RWPE1 (cell line): ENCODE results near the gene NSMCE3.

Experiments used
- CTCF ChIA-PET: fragments of 350-600 bp; sonication (Branson Sonifier 250); formaldehyde crosslinking; extraction: SDS; loops from one replicate; lab custom pipeline; 2021; lab: Yijun Ruan, JAX
- POLR2A ChIA-PET: fragments of 400-600 bp; formaldehyde crosslinking; extraction: SDS; loops from one replicate; lab custom pipeline; 2020; ENCODE audit warnings: antibody characterized with exemption; ENCODE audit not compliant: low non-redundant PET; lab: Yijun Ruan, JAX
- DNase-seq: peaks from one replicate; pipeline ENCODE4 v3.0.0; 2012; ENCODE audit warnings: low spot score
- H3K27ac ChIP-seq: fragments of 450-650 bp; 2 replicates; pipeline ENCODE4 v1.5.1; 2017
- TF ChIP-seq, protein P1 (sequence below): fragments of 450-650 bp; conservative IDR thresholded peaks from 2 replicates; pipeline ENCODE4 v1.5.1; 2017; ENCODE audit warnings: low read depth, mild to moderate bottlenecking

Gene NSMCE3

GRCh38 chr15:29305556-29305955 is 35.9 kb upstream of the NSMCE3 start:
- TF ChIP-seq, protein P1, sequence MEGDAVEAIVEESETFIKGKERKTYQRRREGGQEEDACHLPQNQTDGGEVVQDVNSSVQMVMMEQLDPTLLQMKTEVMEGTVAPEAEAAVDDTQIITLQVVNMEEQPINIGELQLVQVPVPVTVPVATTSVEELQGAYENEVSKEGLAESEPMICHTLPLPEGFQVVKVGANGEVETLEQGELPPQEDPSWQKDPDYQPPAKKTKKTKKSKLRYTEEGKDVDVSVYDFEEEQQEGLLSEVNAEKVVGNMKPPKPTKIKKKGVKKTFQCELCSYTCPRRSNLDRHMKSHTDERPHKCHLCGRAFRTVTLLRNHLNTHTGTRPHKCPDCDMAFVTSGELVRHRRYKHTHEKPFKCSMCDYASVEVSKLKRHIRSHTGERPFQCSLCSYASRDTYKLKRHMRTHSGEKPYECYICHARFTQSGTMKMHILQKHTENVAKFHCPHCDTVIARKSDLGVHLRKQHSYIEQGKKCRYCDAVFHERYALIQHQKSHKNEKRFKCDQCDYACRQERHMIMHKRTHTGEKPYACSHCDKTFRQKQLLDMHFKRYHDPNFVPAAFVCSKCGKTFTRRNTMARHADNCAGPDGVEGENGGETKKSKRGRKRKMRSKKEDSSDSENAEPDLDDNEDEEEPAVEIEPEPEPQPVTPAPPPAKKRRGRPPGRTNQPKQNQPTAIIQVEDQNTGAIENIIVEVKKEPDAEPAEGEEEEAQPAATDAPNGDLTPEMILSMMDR, result no peak
- POLR2A ChIA-PET, result no interaction called here
- DNase-seq, result no peak
- no peak overlapping the region for H3K27ac ChIP-seq
- CTCF ChIA-PET, result no interaction called here

DNA sequence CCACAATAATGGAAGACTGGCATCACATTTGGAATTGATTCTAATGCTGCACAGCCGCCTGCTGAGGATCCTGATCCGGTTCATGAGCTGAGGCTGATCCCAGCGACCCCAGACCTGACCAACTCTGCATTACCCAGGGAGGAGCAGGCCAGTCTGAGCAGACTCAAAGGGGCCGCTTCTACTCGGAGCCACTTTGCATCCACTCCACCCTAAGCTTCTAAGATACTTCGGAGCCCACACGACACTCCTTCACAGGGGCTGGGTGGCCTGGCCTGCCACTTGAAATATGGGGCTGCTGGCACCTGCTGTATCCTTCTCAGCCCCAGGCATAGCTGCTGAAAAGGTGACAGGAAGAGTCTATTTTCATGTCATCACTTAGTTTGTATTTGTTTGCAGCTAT is 33.2 kb upstream of the NSMCE3 start:
- H3K27ac ChIP-seq, result no peak overlapping the region
- CTCF ChIA-PET, result interaction anchor here (0.6 kb wide), 1 partner anchor 392 kb away, joined by 3 read pairs; no protein-coding TSS in a partner anchor
- TF ChIP-seq, protein P1, result no peak
- POLR2A ChIA-PET, result no interaction called here
- no peak for DNase-seq

- no peak overlapping the region for H3K27ac ChIP-seq
- CTCF ChIA-PET, result interaction anchor here (0.7 kb wide), 1 partner anchor 219 kb away, joined by 4 read pairs; no protein-coding TSS in a partner anchor
- TF ChIP-seq, protein P1, result no peak
- DNase-seq, result no peak
- POLR2A ChIA-PET, result no interaction called here
Observed at GRCh38 chr15:29299784-29300183, 30.2 kb upstream of the NSMCE3 start.

DNA sequence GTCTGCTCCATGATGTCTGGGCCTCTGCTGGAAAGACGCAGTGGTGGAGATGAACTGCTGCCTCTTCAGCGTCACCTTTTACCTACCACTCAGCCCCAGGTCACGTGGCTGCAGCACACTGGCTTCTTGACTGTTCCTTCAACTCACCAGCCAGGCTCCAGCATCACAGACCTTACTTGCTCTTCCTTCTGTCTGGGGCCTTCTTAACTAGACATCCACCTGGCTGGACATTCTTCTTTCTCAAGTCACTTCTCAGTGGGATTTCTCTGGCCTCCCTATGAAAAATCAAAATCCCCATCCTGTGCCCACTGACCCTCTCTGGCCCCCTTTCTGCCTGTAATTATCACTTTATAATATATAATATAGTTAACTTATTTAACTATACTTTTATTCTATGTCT is 29.7 kb upstream of the NSMCE3 start:
- no peak for DNase-seq
- TF ChIP-seq, protein P1, result no peak
- H3K27ac ChIP-seq, result no peak overlapping the region
- CTCF ChIA-PET, result interaction anchor here (0.7 kb wide), 1 partner anchor 220 kb away, joined by 4 read pairs; no protein-coding TSS in a partner anchor
- POLR2A ChIA-PET, result no interaction called here

DNA sequence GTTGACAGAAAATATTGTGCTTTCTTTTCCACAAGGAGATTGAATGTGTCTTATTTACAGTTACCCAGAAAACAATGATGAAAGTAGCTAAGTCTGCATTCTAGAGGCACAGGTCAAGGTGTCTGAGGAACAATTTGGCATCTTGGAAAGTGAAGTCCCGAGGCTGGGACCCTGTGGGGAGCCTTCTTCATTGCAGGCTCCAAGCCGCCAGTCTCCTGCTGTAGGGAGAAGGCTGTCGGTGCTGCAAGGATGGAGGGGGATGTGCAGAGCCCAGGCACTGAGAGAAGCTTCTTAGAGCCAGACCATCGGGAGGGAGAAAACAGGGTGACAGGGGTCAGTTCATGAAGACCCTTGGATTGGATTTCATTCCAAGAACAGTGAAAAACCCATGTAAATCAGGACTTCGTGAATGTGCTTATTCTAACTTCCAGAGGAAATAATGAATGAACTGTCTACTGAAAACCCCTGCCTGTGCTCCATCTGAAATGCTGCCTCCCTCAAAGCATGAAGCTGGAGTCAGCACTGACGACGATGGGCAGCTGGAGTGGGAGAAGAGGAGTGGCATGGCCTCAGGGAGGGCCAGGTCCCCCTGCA is 25.2 kb upstream of the NSMCE3 start:
- no peak overlapping the region for H3K27ac ChIP-seq
- ChIA-PET CTCF (no interaction called here), POLR2A (no interaction called here)
- TF ChIP-seq, protein P1, result no peak
- no peak for DNase-seq

DNA sequence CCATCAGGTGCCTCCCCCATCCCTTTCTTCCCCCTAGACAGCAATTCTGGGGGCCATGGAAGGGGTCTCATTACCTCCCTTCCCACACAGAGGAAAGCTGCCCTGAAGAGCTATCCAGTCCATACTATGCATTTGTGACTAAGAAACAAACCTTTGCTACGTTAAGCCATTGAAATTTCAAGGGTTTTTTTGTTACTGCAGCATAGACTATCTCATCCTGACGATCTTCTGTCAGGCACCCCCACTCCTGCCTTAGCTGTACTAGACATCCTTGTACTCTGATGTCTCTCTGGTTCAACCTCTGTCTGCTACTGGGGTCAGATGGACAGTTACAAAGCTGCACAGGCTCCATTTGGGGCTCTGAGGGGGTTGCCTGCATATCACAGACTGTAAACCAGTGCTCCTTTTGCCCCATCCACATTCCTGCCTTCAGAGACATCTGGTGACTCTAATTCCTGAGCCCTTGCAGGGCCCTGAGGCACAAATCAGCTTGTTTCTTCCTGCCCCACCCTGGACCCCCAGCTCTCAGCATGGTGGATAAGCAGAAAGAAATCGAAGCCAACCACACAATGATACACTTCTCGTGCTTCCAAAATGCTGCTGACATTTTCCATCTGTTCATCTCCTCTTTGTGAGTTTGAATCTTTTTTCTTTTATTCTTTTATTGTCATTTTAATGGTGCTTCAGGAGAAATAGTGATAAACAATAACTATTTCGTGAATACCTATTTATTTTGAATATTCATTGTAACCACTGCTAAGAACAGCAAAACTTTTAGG is 21.6 kb upstream of the NSMCE3 start:
- no peak overlapping the region for H3K27ac ChIP-seq
- no peak for DNase-seq
- ChIA-PET CTCF (interaction anchor here (0.6 to 1.1 kb wide), 2 partner anchors 10 to 102 kb away, joined by 3 to 4 read pairs; no protein-coding TSS in a partner anchor), POLR2A (no interaction called here)
- TF ChIP-seq, protein P1, result no peak
